HG03520 (cell line): ENCODE data around the gene SVBP.
A peak's percentile ranks its signal among the peaks of the same experiment; 100 is the strongest.

ENCODE experiments used
- ATAC-seq: cut with Tn5 transposase; IDR thresholded peaks from one replicate; pipeline ENCODE4 v1.9.1; 2021; ENCODE audit warnings: mild to moderate bottlenecking, moderate library complexity; ENCODE audit not compliant: unreplicated experiment

The SVBP gene

GRCh38 chr1:42765832-42766740, 51.1 kb downstream of the SVBP start:
- peak; percentile 21 for ATAC-seq

GRCh38 chr1:42765269-42765668, 51.9 kb downstream of the SVBP start:
- ATAC-seq: no peak

GRCh38 chr1:42762269-42762668, 54.9 kb downstream of the SVBP start:
- no peak for ATAC-seq

GRCh38 chr1:42761567-42761966, 55.6 kb downstream of the SVBP start:
- no peak for ATAC-seq

GRCh38 chr1:42759114-42759513, 58.1 kb downstream of the SVBP start:
- no peak for ATAC-seq

- no peak for ATAC-seq
These were observed 58.6 kb downstream of the SVBP start for GRCh38 chr1:42758641-42759040.

GRCh38 chr1:42757892-42758275, 59.3 kb downstream of the SVBP start:
- no peak for ATAC-seq
